WI38 (cell line): ENCODE data around the gene PADI4.

ENCODE experiments used
- H3K4me3 ChIP-seq: 2 replicates; pipeline ENCODE4 v1.5.1; 2011; ENCODE audit warnings: low read depth, mild to moderate bottlenecking, control low read depth, low read length
- TF ChIP-seq, protein P1 (sequence below): IDR thresholded peaks from 2 replicates; pipeline ENCODE4 v1.5.1; 2012; ENCODE audit warnings: low read depth, mild to moderate bottlenecking, control low read depth, low read length

The PADI4 gene

DNA sequence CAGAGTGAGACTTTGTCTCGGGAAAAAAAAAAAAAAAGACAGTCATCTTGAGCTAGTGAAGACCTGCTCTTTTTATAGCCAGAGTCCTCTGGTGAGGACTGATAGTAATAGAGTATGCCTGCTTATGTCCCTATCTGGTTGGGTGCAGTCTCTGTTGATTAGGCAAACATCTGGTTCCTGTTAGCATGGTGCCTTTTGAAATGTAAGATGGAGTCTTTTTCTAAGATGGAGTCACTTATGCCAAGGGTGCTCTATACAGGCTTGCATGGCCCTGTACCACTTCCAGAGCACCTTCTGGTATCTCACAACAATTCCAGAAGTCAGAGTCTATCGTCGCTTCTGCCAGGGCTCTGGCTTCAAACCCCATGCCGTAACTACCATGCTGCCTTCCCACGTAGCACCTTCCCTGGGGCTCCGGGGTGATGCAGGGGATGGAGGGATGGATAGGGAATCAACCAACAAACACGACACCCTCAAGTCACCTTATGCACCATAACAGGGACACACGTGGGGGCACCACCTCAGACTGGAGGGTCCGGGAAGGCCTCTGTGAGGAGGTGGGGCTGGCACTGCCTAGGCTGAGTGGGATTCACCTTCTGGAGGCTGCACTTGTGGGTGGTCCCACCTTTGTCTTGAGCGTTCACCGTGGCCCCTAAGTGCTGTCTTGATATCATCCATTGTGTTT, 52.4 kb downstream of the PADI4 start:
- no peak overlapping the region for H3K4me3 ChIP-seq
- TF ChIP-seq, protein P1, sequence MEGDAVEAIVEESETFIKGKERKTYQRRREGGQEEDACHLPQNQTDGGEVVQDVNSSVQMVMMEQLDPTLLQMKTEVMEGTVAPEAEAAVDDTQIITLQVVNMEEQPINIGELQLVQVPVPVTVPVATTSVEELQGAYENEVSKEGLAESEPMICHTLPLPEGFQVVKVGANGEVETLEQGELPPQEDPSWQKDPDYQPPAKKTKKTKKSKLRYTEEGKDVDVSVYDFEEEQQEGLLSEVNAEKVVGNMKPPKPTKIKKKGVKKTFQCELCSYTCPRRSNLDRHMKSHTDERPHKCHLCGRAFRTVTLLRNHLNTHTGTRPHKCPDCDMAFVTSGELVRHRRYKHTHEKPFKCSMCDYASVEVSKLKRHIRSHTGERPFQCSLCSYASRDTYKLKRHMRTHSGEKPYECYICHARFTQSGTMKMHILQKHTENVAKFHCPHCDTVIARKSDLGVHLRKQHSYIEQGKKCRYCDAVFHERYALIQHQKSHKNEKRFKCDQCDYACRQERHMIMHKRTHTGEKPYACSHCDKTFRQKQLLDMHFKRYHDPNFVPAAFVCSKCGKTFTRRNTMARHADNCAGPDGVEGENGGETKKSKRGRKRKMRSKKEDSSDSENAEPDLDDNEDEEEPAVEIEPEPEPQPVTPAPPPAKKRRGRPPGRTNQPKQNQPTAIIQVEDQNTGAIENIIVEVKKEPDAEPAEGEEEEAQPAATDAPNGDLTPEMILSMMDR: no peak

DNA sequence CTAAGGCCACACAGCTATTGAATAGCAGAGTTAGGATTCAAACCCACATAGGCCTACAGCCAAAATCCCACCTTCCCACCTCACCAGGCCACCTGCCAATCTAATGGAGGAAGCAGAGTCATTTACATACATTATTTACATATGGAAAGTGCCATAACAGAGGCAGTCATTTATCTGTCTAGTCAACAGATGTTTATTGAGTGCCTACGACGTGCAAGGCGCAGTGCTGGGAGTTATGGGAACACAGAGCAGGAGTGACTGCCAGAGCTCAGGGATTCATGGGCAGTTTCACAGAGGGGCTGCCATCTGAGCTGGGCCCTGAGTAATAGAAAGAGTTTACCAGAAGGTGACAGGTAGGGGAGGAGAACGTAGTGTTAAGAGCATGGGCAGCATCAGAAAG, 53.7 kb downstream of the PADI4 start:
- no peak overlapping the region for H3K4me3 ChIP-seq
- TF ChIP-seq, protein P1: no peak

DNA sequence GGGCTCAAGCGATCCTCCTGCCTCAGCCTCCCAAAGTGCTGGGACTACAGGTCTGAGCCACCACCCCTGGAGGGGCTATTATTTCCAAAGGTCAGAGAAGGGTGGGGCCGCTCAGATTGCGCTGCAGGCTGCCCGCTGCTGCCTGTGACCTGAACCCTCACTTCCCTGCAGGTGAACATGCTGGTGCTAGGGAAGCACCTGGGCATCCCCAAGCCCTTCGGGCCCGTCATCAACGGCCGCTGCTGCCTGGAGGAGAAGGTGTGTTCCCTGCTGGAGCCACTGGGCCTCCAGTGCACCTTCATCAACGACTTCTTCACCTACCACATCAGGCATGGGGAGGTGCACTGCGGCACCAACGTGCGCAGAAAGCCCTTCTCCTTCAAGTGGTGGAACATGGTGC, 55.4 kb downstream of the PADI4 start:
- no peak overlapping the region for H3K4me3 ChIP-seq
- TF ChIP-seq, protein P1: no peak

DNA sequence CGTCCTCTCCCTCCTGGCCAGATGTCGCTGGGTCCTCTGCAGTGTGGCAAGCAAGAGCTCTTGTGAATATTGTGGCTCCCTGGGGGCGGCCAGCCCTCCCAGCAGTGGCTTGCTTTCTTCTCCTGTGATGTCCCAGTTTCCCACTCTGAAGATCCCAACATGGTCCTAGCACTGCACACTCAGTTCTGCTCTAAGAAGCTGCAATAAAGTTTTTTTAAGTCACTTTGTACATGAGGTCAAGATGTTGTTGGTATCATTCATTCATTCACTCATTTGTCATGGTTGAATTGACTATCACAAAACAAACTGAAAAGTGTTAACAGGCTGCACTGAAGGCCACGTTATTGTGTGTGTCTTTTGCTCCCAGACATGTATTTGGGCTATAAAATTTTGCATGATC, 55.8 kb downstream of the PADI4 start:
- H3K4me3 ChIP-seq: no peak overlapping the region

DNA sequence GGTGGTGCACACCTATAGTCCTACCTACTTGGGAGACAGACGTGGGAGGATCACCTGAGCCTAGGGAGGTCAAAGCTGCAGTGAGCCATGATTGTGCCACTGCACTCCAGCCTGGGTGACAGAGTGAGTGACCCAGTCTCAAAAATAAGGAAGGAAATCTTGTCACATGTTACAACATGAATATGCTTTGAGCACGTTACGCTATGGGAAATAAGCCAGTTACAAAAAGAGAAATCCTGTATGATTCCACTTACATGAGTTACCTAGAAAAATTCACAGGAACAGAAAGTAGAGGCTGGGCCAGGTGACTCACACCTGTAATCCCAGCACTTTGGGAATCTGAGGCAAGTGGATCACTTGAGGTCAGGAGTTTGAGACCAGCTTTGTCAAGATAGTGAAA, 57.3 kb downstream of the PADI4 start:
- H3K4me3 ChIP-seq: no peak overlapping the region
- TF ChIP-seq, protein P1: no peak

More for the DNA sequence above, 55.8 kb downstream of the PADI4 start:
- TF ChIP-seq, protein P1: no peak

DNA sequence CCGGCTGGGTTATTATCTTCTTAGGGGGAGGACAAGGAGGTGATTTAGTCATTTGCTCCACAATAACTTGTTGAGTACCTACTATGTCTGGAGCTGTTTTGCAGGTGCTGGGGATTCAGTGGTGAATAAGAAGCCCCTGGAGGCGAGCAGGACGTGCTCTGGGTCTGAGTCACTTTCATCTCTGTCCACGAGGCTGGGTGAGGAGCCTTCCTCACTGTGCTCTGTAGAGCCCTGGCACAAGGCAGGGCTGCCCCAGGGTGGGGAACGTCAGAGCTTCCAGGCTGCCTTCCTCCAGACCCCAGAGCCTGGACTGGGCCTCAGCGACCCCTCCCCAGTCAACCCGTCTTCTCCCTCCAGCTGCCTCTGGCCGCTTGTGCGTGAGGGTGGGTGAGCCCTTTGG, 61.5 kb downstream of the PADI4 start:
- H3K4me3 ChIP-seq: no peak overlapping the region

DNA sequence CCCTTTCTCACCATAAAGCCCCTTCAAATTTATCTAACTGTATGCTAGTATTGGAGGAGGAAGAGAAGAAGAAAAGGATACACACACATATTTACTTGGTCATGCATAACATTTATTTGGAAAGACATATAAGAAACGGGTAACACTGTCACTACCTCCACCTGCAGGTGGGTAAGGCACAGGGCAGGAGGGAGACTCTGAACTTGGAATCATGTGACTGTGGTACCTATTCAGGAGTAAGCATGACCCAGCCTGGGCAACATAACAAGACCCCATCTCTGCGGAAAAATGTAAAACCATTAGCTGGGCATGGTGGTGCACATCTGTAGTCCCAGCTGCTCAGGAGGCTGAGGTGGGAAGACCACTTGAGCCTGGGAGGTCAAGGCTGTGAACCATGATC, 62.6 kb downstream of the PADI4 start:
- no peak overlapping the region for H3K4me3 ChIP-seq

More for the DNA sequence above, 61.5 kb downstream of the PADI4 start:
- TF ChIP-seq, protein P1: no peak

More for the DNA sequence above, 62.6 kb downstream of the PADI4 start:
- TF ChIP-seq, protein P1: no peak
